WTC11 (cell line): ENCODE measurements around the gene HOXB6.

Source experiments
- AFF4 ChIP-seq: sonication (generic); formaldehyde crosslinking; IDR thresholded peaks from 2 replicates; pipeline ENCODE4 v1.8.1; 2023; ENCODE audit warnings: mild to moderate bottlenecking, missing genetic modification reagents, borderline replicate concordance
- CTCF ChIP-seq: fragments of 200-600 bp; IDR thresholded peaks from 2 replicates; pipeline ENCODE4 v1.8.0; 2022; ENCODE audit warnings: antibody characterized with exemption
- GABPB1 ChIP-seq: sonication (generic); formaldehyde crosslinking; IDR thresholded peaks from 2 replicates; pipeline ENCODE4 v1.8.1; 2023; ENCODE audit warnings: mild to moderate bottlenecking, missing genetic modification reagents
- NFYB ChIP-seq: sonication (generic); formaldehyde crosslinking; conservative IDR thresholded peaks from 2 replicates; pipeline ENCODE4 v1.8.0; 2022; ENCODE audit warnings: low read depth, missing genetic modification reagents
- ZNF512 ChIP-seq: sonication (generic); formaldehyde crosslinking; IDR thresholded peaks from 2 replicates; pipeline ENCODE4 v1.8.1; 2022; ENCODE audit warnings: missing genetic modification reagents, borderline replicate concordance

GRCh38 chr17:48552466-48553189 lies 52.2 kb downstream of the HOXB6 start:
- TF ChIP-seq CTCF = no peak
- TF ChIP-seq NFYB (CRISPR knock-in tag) = no peak
- no peak for TF ChIP-seq ZNF512
- TF ChIP-seq AFF4 (CRISPR knock-in tag) = no peak
- TF ChIP-seq GABPB1 = no peak
